ENCODE results near the gene AKIRIN2. TPM values are rescaled to one million over a fixed set of nuclear protein-coding genes. Genes with fewer than 3 reads are reported as not detected.

The AKIRIN2 gene
- total RNA-seq, 1 donor from 2014 or later = 30.7 TPM

Other genes with a start within 250 kb of the AKIRIN2 start
- gene SLC35A1, start 229.3 kb downstream of the AKIRIN2 start, total RNA-seq = 10.5 TPM
- 19.2 TPM for gene RARS2, start 112.2 kb downstream of the AKIRIN2 start, total RNA-seq
- gene ORC3, start 112.1 kb downstream of the AKIRIN2 start, total RNA-seq = 18.7 TPM

All from left ventricle myocardium superior (tissue), 1 donor.